Ureter (tissue), 1 donor: ENCODE measurements around the gene MCF2L2. TPM values are rescaled to one million over a fixed set of nuclear protein-coding genes. Genes with fewer than 3 reads are reported as not detected.
"Not testable (repeated sequence)": the region's sequence is repeated elsewhere in the genome, so short reads cannot be mapped to it uniquely, and the experiment has no call there.

Experiments used
- DNase-seq: peaks from one replicate; pipeline ENCODE4 v3.0.0-alpha.2; 2020; ENCODE audit warnings: low spot score
- total RNA-seq: library from RNA; stranded (reverse); gene quantifications from one replicate; pipeline ENCODE4 v1.2.4, GENCODE V29; 2023
- donor health status: DM: yes; HTN: yes; CAD: no.

Gene MCF2L2
- total RNA-seq, 1 donor from 2014 or later = 3.0 TPM

DNA sequence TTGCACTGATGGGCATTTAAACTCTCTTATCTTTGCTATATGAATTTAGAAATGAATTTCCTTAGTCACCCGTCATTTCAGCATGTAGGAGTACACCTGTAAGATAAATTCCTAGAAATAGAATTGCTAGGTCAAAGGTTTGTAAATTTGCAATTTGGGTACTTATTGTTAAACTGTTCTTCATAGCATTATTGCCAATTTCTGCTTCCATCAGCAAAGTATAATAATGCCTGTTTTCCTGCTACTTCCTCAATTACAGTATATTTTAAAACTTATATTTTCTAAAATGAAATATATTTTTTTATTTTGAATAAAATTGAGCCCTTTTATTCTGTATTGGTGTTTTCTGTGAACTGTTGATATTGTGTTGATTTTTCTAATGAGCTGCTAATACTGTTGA lies 16.3 kb upstream of the MCF2L2 start:
- DNase-seq = no peak

DNA sequence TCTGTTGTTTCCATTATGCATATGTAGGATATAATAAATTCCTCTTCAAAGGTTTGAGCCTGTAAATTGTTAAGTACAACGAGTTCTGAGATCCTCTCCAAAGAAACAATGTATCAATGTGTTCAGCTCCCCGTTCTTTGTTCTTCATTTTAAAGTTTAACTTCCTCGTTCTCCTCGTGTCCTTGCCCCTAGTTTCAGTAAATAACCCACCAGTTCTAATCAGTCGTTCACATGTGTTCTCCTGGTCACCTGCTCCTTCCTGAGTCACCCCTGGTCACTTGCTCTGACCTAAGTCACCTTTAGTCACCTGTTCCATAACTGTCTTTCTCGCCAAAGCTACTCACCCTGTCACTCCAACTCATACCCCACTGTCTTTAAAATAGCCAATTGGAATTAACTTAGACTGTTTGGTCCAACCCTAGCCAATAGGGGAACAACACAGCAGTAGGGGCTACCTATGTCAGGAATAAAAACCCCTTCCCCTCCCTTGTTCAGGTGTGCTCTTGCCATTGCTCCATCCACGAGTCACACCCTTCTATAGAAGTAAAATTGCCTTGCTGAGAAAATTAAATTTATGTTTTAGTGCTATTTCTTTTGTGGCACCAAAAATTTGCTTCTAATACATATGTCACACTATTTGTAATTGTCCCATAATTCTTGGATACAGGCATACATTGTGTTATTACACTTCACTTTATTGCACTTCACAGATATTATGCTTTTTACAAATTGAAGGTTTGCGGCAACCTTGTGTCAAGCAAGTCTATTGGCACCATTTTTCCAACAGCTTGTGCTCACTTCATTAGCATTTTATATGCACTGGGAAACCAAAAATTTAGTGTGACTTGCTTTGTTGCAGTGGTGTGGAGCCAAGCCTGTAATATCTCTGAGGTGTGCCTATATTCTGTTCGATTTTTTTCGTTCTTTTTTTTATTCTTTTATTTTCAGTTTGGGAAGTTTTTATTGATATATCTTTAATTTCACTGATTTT lies 15.3 kb upstream of the MCF2L2 start:
- no peak for DNase-seq

DNA sequence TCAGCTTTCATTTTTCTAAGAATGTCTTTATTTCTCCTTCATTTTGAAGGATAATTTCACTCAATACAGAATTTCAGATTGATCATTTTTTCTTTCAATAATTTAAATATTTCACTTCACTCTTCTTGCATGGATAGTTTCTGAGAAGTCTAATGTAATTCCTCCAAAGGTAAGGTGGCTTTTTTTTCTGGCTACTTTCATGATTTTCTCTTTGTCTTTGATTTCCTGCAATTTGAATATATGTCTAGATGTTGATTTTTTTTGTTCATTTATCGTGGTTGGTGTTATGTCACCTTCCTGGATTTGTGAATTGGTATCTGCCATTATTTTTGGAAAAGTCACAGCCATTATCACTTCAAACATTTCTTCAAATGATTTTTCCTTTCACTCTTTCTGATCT lies 14.6 kb upstream of the MCF2L2 start:
- DNase-seq = no peak

DNA sequence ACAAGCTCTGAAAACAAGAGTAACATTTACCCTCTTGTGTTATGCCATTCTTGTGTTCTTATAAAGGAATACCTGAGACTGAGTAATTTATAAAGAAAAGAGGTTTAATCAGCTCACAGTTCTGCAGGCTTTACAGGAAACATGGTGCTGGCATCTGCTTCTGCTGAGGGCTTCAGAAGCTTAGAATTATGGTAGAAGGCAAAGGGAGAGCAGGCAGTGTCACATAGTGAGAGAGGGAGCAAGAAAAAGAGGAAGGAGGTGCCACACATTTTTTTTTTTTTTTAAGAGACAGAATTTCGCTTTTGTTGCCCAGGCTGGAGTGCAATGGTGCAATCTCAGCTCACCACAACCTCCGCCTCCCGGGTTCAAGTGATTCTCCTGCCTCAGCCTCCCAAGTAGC lies 12.1 kb upstream of the MCF2L2 start:
- DNase-seq = not testable (repeated sequence)

DNA sequence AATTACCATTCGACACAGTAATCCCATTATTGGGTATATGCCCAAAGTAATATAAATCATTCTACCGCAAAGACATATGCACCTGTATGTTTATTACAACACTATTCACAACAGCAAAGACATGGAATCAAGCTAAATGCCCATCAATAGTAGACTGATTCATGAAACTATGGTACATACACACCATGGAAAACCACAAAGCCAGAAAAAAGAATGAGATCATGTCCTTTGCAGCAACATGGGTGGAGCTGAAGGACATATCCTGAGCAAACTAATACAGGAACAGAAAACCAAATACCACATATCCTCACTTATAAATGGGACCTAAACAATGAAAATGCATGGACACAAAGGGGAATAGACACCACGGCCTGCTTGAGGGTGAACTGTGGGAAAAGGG lies 11.1 kb upstream of the MCF2L2 start:
- no peak for DNase-seq

DNA sequence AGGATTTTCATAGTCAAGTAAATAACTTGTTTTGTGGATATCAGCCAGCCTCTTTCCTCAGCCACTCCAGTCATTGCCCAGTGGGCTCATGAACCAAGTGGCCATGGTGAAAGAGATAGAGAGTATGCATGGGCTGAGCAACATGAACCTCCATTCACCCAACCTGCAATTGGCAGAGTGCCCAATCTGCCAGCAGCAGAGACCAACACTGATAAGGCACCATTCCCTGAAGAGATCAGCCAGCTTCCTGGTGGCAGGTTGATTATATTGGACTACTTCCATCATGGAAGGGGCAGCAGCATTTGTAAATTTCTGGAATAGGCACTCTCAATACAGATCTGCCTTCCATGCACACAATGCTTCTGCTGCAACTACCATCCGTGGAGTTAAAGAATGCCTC lies 10.3 kb upstream of the MCF2L2 start:
- DNase-seq = no peak

DNA sequence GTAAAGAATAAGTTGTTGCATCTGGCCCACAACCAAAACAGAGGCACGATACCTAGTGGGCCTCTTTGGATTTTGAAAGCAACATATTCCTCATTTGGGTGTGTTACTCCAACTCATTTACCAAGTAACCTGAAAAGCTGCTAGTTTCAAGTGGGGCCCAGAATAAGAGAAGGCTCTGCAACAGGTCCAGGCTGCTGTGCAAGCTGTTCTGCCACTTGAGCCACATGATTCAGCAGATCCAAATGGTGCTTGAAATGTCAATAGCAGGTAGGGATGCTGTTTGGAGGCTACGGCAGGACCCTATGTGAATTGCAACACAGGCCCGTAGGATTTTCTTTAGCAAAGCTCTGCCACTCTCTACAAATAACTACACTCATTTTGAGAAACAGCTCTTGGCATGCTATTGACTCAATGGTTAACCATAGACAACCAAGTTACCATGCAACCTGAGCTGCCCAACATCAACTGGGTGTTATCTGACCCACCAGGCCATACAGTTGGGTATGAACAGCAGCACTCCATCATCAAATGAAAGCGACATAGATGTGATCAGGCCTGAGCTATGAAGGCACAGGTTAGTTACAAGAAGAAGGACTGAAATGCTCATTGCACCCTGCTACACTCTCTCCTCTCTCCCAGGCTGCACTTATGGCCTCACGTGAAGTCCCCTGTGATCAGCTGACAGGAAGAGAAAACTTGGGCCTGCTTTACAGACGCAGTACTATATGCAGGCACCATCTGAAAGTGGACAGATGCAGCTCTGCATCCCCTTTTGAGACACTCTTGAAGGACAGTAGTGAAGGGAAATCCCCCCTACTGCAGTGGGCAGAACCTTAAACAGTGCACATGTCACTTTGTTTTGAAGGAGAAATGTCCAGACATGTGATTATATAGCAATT lies 9.5 kb upstream of the MCF2L2 start:
- no peak for DNase-seq

DNA sequence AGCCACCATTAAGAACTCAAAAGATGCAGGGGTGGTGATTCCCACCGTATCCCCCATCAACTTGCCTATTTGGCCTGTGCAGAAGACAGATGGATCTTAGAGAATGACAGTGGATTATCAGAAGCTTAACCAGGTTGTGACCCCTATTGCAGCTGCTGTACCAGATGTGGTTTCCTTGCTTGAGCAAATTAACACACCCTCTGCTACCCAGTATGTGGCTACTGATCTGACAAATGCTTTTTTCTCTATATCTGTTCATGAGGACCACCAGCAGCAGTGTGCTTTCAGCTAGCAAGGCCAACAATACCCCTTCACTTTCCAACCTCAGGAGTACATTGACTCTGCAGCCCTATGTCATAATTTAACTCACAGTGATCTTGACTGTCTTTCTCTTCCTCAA lies 8.6 kb upstream of the MCF2L2 start:
- DNase-seq = no peak

DNA sequence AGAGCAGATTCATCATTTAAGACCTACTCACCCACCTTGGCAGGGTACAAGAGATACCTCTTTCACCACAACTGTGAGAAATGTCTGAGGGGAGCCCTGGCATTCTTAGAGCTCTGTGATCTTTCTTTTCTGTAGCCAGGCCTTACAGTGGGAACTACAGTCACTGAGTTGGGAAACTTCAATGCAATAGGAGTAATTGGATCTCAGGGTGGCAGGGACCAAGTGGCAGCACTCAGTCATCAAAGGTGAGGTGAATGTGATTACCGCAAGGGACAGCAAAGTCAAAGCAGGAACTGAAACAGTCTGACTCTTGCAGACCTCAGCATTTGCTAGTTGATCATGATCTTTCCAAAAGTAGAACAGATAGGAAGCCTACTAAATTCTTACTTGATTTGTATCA lies 7.2 kb upstream of the MCF2L2 start:
- DNase-seq = no peak

DNA sequence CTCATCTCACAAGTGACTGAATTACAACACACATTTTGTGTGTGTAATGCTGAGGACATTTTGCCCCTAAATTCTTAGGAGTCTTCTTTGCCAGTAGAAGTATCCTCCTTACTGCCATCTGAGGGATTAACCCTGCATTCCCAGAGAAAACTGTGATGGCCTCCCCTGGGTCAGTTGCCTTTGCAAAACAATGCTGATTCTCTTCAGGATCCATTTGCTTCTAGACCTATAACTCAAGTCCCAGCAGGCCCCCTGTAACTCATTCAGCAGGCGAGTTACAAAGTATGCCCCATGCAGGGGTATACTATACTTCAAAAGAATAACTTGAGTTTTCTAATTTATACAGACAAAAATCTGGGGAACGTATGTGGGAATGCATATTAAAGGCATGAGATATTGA lies 6.6 kb upstream of the MCF2L2 start:
- no peak for DNase-seq

DNA sequence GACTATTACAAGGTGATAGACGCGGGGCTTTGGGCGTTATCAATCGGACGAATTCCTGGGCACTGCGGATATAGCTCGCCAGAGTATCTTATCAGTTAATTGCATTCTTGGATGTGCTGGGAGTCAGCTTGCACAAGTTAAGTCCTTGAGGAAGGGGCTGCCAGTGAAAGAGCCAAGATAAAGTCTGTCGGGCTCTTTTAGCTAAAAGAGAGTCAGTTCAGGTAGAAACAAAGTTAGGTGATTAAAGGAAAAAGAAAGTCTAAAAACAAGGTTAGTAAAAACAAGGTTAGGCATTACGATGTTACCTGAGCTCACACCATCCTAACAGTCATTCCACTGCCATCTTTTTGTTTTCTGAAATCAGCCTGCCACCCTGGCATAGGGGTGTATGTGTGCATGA lies 6.1 kb upstream of the MCF2L2 start:
- DNase-seq = no peak

DNA sequence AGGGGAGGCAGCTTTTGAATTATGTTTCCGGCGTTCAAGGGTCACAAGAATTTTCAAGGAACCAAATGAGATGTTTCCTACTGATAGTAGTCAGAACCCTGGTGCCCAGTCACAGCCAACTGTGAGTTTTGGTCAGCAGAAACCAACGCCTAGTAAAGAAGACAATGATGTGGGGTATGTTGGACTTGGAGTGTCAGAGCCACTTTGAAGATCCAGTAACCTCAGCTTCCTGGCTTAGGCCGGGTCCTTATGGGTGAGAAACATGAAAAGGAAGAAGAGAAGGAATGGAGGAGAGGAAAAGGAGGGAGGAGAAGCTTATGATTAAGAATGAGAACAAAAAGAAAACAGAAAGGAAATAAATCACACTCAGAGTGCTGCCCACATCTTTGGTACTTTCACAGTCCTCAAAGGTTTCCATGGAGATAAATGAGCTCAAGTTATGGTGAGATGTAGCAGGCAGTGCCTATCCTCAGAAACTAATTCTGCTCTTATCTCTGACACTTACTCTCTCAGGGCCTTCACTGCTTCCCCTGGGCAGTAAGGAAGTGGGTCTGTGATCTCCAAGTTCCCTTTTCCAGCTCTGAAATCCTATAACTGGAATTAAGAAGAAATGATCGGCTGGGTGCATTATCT lies 2.0 kb upstream of the MCF2L2 start:
- DNase-seq = no peak

DNA sequence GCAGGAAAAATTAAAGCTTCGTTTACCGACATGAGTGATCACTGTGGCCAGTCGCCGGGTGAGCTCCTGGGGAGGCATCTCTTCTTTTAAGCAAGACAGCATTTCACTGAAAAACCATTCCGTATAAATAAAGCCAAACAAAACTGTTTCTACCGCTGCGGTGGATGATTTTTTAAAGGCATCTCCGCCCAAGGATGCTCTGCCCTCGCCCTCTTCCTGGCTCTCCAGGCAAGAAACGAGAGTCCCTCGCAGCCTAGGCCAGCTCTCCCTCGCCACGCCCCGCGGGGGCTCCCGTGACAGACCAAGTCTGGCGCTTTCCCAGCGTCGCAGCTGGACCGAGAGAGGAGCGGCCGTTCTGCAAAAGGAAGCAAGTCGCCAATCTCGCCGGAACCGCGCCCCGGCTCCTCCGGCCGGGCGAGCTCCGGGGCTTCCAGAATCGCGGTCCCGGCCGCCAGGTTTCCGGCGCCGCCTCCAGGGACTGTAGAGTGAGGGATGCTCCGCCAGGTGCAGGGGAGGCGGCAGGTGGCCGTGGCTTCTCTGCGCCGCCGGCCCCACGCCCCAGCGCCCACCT lies 458 bp downstream of the MCF2L2 start:
- DNase-seq = peak; percentile 70

DNA sequence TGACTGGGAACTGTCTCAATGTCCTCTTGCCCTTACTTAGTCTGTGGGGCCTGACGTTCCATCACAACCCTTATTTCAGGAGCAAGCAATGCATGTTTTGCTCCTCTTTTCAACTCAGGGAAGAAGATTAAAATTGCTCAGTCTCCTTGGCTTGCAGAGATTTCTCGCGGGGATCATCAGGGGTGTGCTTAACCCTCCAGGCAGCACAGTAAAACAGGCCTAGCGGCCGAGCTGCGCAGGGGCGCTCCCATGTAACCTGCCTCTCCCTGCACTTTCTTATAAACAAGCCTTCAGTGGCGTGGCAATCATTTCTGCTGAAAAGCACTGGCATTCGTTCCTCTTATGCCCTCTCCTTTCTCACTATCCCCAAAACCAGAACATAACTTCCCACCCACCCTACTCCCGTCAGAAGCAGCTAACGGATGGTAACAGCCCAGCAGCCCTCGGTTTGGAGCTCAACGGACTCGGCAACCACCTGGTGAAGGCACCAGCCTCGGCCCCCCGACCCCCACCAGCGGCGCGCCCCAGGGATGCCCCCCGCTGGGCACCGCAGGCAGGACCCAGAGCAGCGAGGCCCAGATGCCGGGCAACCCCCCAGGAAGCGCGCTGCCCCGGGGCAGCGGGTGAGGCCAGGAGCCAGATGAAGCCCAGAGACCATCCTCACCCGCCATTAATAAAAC lies 1.1 kb downstream of the MCF2L2 start:
- DNase-seq = no peak

DNA sequence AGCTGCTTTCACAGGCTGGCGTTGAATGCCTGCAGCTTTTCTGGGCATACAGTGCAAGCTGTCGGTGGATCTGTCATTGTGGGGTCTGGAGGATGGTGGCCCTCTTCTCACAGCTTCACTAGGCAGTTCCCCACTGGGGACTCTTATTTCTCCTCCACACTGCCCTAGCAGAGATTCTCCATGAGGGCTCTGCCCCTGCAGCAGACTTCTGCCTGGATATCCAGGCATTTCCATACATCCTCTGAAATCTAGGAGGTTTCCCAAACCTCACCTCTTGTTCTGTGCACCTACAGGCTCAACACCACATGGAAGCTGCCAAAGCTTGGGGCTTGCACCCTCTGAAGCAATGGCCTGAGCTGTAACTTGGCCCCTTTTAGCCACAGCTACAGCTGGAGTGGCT lies 9.6 kb downstream of the MCF2L2 start:
- not testable (repeated sequence) for DNase-seq

DNA sequence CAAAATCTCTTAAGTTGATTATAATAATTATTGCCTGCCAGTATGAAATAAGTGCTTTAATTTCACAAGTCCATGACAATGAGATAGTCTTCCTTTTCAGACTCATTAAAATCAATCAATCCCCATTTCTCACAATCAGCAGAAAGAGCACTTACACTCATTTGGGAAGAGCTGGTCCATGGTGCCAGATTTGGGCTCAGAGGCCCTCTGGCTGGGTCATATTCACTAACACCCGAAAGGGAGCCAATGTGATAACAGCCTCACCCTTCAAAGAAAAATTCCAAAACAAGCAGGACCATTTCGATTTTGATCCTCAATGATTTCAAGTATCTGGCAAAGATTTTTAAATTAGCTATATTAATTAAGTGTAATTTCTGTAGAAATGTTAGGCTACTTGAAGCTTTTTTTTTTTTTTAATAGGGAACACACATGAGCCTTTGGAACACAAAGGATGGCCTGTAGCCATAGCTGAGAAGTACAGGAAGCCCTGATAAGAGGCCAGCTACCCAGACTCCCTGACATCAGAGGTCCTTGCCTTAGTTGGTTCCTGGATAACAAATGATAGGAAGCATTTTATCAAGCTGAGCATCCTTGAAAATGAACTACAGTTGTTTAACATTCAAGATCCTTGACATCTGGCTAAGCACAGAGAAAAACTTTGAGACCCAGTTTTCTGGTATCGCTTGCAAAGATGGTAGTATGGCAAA lies 17.1 kb downstream of the MCF2L2 start:
- no peak for DNase-seq

DNA sequence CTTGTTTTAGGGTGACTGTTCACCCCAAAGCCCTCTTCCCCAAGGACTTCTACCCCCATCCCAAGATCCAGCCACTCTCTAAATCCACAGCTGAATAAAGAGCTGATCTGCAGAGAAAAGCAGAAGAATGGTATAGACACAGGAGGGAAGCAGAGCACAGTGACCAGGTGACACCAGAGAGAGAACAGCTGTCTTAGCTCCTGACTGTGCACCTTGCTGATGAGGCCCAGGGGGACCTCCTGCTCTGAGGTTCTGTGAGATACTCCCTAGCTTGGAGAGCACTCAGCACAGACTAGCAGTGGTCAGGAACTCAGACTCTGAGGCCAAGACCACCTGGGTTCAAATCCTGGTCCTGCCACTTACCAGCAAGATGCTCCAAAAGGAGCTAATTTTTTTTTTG lies 17.7 kb downstream of the MCF2L2 start:
- DNase-seq = no peak

DNA sequence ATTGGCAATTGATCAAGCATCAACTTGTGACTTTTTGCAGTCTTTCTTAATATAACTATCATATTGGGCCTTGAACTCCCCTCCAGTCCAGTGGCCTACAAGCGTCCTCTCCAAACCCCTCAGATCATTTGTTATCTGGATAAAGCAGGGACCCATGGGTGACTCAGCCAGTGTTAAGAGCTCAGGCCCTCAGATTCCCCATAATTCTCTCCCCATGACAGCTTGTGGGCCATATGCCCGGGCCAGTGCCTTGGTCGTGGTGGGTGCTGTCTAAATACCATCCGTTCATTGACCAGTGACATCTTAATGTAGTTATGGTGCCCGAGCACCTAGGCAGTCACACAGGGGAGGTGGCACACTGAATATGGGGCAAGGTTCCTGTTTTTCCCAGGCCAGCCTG lies 18.1 kb downstream of the MCF2L2 start:
- DNase-seq = no peak

DNA sequence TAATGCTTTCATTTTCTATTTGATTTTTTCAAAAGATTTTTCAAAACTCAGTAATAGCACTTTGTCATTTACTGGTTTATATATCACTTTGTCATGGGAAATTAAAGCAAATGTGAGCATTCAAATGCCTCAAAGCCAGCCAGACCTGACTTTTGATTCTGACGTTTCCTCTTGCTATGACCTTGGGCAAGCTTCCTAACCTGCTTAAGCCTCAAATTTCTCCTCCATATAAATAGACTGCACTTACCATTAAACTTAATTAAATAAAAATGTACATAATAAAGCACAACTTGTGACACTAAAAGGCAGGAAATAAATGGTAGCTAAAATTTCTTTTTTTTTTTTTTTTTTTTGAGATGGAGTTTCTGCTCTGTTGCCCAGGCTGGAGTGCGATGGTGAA lies 19.2 kb downstream of the MCF2L2 start:
- DNase-seq = no peak

DNA sequence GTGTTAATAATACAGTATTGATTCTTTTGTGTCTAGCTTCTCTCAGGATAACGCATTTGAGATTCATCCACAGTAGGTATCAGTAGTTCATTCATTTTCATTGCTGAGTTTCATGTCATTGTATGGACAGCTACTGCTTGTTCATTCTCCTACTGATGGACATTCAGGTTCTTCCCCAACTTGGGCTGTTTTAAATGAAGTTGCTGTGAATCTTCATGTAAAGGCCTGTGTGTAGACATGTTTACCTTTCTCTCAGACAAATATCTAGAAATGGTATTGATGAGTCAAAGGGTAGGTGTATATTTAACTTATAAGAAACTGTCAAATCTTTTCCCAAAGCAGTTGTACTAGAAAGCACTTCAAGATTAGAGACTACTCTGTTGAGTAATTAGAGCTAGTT lies 26.7 kb downstream of the MCF2L2 start:
- no peak for DNase-seq

DNA sequence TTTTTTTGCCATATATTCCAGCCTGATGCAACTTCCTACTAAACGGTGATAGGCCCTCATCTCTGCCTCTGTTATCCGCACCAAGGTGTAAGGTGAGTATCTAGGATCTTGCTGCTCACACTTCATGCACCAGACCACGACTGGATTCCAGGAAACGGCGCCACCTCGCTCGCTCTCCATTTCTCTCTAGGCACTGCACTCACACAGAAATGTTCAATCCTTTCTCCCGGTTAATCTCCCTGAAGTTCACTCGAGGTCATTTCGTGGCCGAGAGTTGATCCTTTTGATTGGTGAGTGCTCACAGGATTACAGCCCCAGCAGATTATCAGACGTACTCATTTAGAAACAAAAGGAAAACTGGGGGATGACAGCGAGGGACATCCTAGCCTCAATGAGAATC lies 28.1 kb downstream of the MCF2L2 start:
- DNase-seq = no peak
